Neuronal stem cell (in vitro differentiated cells): ENCODE data around the gene FOXN3.

Experiments used
- DNase-seq: peaks from one replicate; pipeline ENCODE4 v3.0.0-alpha.2; 2013; ENCODE audit warnings: low spot score
- H2AFZ ChIP-seq: one replicate; pipeline ENCODE4 v1.6.1; 2013; ENCODE audit warnings: mild to moderate bottlenecking, low read length, inconsistent platforms
- H2AK5ac ChIP-seq: 2 replicates; pipeline ENCODE4 v1.6.1; 2013; ENCODE audit warnings: low read depth, mild to moderate bottlenecking, inconsistent platforms, low read length, moderate library complexity, mixed read lengths
- H2BK120ac ChIP-seq: 2 replicates; pipeline ENCODE4 v1.6.1; 2013; ENCODE audit warnings: low read depth, mild to moderate bottlenecking, inconsistent platforms, low read length, moderate library complexity, mixed read lengths
- H2BK12ac ChIP-seq: one replicate; pipeline ENCODE4 v1.6.1; 2013; ENCODE audit warnings: low read length, inconsistent platforms
- H2BK15ac ChIP-seq: 2 replicates; pipeline ENCODE4 v1.6.1; 2013; ENCODE audit warnings: mild to moderate bottlenecking, low read length, inconsistent platforms, mixed read lengths
- H2BK5ac ChIP-seq: one replicate; pipeline ENCODE4 v1.6.1; 2013; ENCODE audit warnings: inconsistent platforms, mild to moderate bottlenecking, low read length, moderate library complexity
- H3K14ac ChIP-seq: one replicate; pipeline ENCODE4 v1.6.1; 2013; ENCODE audit warnings: low read length, inconsistent platforms
- H3K18ac ChIP-seq: 2 replicates; pipeline ENCODE4 v1.6.1; 2013; ENCODE audit warnings: low read length, inconsistent platforms
- H3K23ac ChIP-seq: 2 replicates; pipeline ENCODE4 v1.6.1; 2013; ENCODE audit warnings: low read depth, mild to moderate bottlenecking, mixed read lengths, low read length, inconsistent platforms; ENCODE audit not compliant: poor library complexity
- H3K27ac ChIP-seq: replicated peaks from 3 replicates; pipeline ENCODE4 v1.5.1; 2013; ENCODE audit warnings: low read length, inconsistent platforms
- H3K27me3 ChIP-seq, 3 experiments: 2 replicates each; pipeline ENCODE4 v1.6.1; 2013; ENCODE audit warnings: low read length in 3 of 3, mild to moderate bottlenecking in 2 of 3, inconsistent platforms in 1 of 3, low read depth in 1 of 3, mixed read lengths in 1 of 3, moderate library complexity in 1 of 3; ENCODE audit not compliant: control insufficient read depth in 3 of 3, insufficient read depth in 3 of 3
- H3K36me3 ChIP-seq, 2 donors: replicated peaks in 1 of 2; 2 replicates each; pipeline ENCODE4 v1.6.1; 2013; ENCODE audit warnings: low read length in 2 of 2; ENCODE audit not compliant: control insufficient read depth in 2 of 2, insufficient read depth in 2 of 2
- H3K4ac ChIP-seq: 2 replicates; pipeline ENCODE4 v1.6.1; 2013; ENCODE audit warnings: inconsistent platforms, mild to moderate bottlenecking, low read length, moderate library complexity
- H3K4me1 ChIP-seq, 2 donors: 1 replicate in 1 of 2; 2 replicates in 1 of 2; pipeline ENCODE4 v1.6.1; 2013; ENCODE audit warnings: low read length in 2 of 2, low read depth in 1 of 2; ENCODE audit not compliant: control insufficient read depth in 2 of 2, insufficient read depth in 1 of 2
- H3K4me2 ChIP-seq: one replicate; pipeline ENCODE4 v1.6.1; 2013; ENCODE audit warnings: mild to moderate bottlenecking, low read length, inconsistent platforms; ENCODE audit not compliant: insufficient read depth, poor library complexity, severe bottlenecking
- H3K4me3 ChIP-seq, 2 donors: 2 replicates each; pipeline ENCODE4 v1.5.1; 2013; ENCODE audit warnings: low read length in 2 of 2, mild to moderate bottlenecking in 2 of 2, inconsistent platforms in 1 of 2, moderate library complexity in 1 of 2
- H3K79me1 ChIP-seq: one replicate; pipeline ENCODE4 v1.6.1; 2013; ENCODE audit warnings: low read depth, mild to moderate bottlenecking, inconsistent platforms, low read length, moderate library complexity
- H3K9ac ChIP-seq: one replicate; pipeline ENCODE4 v1.6.1; 2013; ENCODE audit warnings: mild to moderate bottlenecking, low read depth, low read length, inconsistent platforms; ENCODE audit not compliant: poor library complexity
- H3K9me3 ChIP-seq, 2 donors: replicated peaks in 1 of 2; 2 replicates each; pipeline versions ENCODE3 to v1.6.1; 2013; ENCODE audit warnings: low read length in 2 of 2, mild to moderate bottlenecking in 2 of 2, inconsistent platforms in 1 of 2, low read depth in 1 of 2, mixed read lengths in 1 of 2, moderate library complexity in 1 of 2; ENCODE audit not compliant: control insufficient read depth in 2 of 2, insufficient read depth in 1 of 2
- H4K8ac ChIP-seq: one replicate; pipeline ENCODE4 v1.6.1; 2013; ENCODE audit warnings: low read depth, mild to moderate bottlenecking, inconsistent platforms, low read length, moderate library complexity
- H4K91ac ChIP-seq: one replicate; pipeline ENCODE4 v1.6.1; 2013; ENCODE audit warnings: low read length, low read depth, mild to moderate bottlenecking, inconsistent platforms; ENCODE audit not compliant: poor library complexity
- WGBS, 2 donors: extraction: QIAGEN DNeasy Blood & Tissue Kit; methylation state at CpG; one replicate each; pipeline ENCODE4 v1.1.7; 2013; ENCODE audit warnings: missing lambda C conversion rate in 2 of 2, mixed read lengths in 1 of 2; ENCODE audit not compliant: insufficient read length in 2 of 2, insufficient replicate concordance in 1 of 2; ENCODE audit errors: extremely low coverage in 2 of 2; 5-methylcytosine and 5-hydroxymethylcytosine counted together

FOXN3 gene

GRCh38 chr14:89367779-89368120, 49.3 kb downstream of the FOXN3 start:
- Histone ChIP-seq H3K79me1 (peaks cover 2% of the 10 kb centered on the region), H4K91ac (no peak overlapping the region), H3K36me3 (no peaks in the 10 kb centered on the region), H3K18ac (peak overlapping the region; percentile 25), H3K9ac (no peak overlapping the region), H2BK5ac (no peak overlapping the region), H2BK15ac (no peak overlapping the region), H3K9me3 (no peaks in the 10 kb centered on the region), H3K4me3 (no peak overlapping the region), H2AK5ac (no peak overlapping the region), H3K27ac (no peak overlapping the region), H2AFZ (no peak overlapping the region), H3K4me1 (peaks cover 0 to 3% of the 10 kb centered on the region in 2 donors), H3K27me3 (no peaks in the 10 kb centered on the region), H2BK120ac (no peak overlapping the region), H3K14ac (no peak overlapping the region), H2BK12ac (no peak overlapping the region), H3K4me2 (no peak overlapping the region), H3K4ac (no peak overlapping the region), H4K8ac (no peak overlapping the region), H3K23ac (no peak overlapping the region)
- no peak for DNase-seq
- WGBS, 2 donors = no CpG with 5 or more reads among the region's 8 CpGs

- Histone ChIP-seq H2BK12ac (no peak overlapping the region), H3K27ac (no peak overlapping the region), H3K23ac (no peak overlapping the region), H3K4me2 (no peak overlapping the region), H3K36me3 (no peaks in the 10 kb centered on the region), H3K9me3 (no peaks in the 10 kb centered on the region), H2AFZ (no peak overlapping the region), H3K4ac (no peak overlapping the region), H3K9ac (no peak overlapping the region), H2BK120ac (no peak overlapping the region), H2BK15ac (no peak overlapping the region), H3K18ac (peak overlapping the region; percentile 25), H3K4me1 (peaks cover 0 to 3% of the 10 kb centered on the region in 2 donors), H4K8ac (no peak overlapping the region), H2AK5ac (no peak overlapping the region), H3K79me1 (peaks cover 3% of the 10 kb centered on the region), H2BK5ac (no peak overlapping the region), H4K91ac (no peak overlapping the region), H3K27me3 (no peaks in the 10 kb centered on the region), H3K14ac (no peak overlapping the region), H3K4me3 (no peak overlapping the region)
- no peak for DNase-seq
- no CpG with 5 or more reads among the region's 19 CpGs for WGBS, 2 donors
Measured at GRCh38 chr14:89366864-89367778, 49.9 kb downstream of the FOXN3 start.

GRCh38 chr14:89365061-89365801, 51.8 kb downstream of the FOXN3 start:
- Histone ChIP-seq H2AFZ (no peak overlapping the region), H3K4ac (no peak overlapping the region), H2BK15ac (no peak overlapping the region), H3K36me3 (no peaks in the 10 kb centered on the region), H4K8ac (no peak overlapping the region), H3K4me1 (peaks cover 0 to 3% of the 10 kb centered on the region in 2 donors), H2BK120ac (no peak overlapping the region), H3K9me3 (no peaks in the 10 kb centered on the region), H2BK5ac (no peak overlapping the region), H4K91ac (no peak overlapping the region), H3K18ac (no peak overlapping the region), H3K9ac (no peak overlapping the region), H3K27me3 (no peaks in the 10 kb centered on the region), H3K4me3 (no peak overlapping the region), H3K27ac (no peak overlapping the region), H3K79me1 (peaks cover 3% of the 10 kb centered on the region), H3K4me2 (no peak overlapping the region), H2BK12ac (no peak overlapping the region), H2AK5ac (no peak overlapping the region), H3K14ac (no peak overlapping the region), H3K23ac (no peak overlapping the region)
- no CpG with 5 or more reads among the region's 13 CpGs for WGBS, 2 donors
- DNase-seq = no peak

- H3K4me1 ChIP-seq = peaks cover 0 to 3% of the 10 kb centered on the region in 2 donors
- H3K9ac ChIP-seq = no peak overlapping the region
- no peaks in the 10 kb centered on the region for H3K9me3 ChIP-seq
- H3K79me1 ChIP-seq = peaks cover 3% of the 10 kb centered on the region
- no peaks in the 10 kb centered on the region for H3K27me3 ChIP-seq
- no peak overlapping the region for H2AK5ac ChIP-seq
- no peak overlapping the region for H2BK12ac ChIP-seq
- no peak overlapping the region for H3K4me3 ChIP-seq
- H4K91ac ChIP-seq = no peak overlapping the region
- no peak overlapping the region for H2BK120ac ChIP-seq
- no peak overlapping the region for H3K18ac ChIP-seq
- H2BK5ac ChIP-seq = no peak overlapping the region
- no peak overlapping the region for H3K27ac ChIP-seq
- no peak overlapping the region for H3K4ac ChIP-seq
- DNase-seq = no peak
- WGBS, 2 donors = no CpG with 5 or more reads among the region's 3 CpGs
- H2AFZ ChIP-seq = no peak overlapping the region
- no peak overlapping the region for H3K23ac ChIP-seq
- no peak overlapping the region for H3K4me2 ChIP-seq
- H3K14ac ChIP-seq = no peak overlapping the region
- no peak overlapping the region for H2BK15ac ChIP-seq
- no peak overlapping the region for H4K8ac ChIP-seq
- no peaks in the 10 kb centered on the region for H3K36me3 ChIP-seq
Measured at GRCh38 chr14:89364316-89364715, 52.7 kb downstream of the FOXN3 start.
